GM19025 (cell line): Measurements from ENCODE around the gene TNS3.
A peak's percentile ranks its signal among the peaks of the same experiment; 100 is the strongest.

Source experiments
- ATAC-seq: cut with Tn5 transposase; IDR thresholded peaks from one replicate; pipeline ENCODE4 v1.9.1; 2021; ENCODE audit warnings: mild to moderate bottlenecking, low read depth, moderate library complexity; ENCODE audit not compliant: unreplicated experiment

The TNS3 gene

GRCh38 chr7:47300472-47301104 lies 281.3 kb downstream of the TNS3 start:
- no peak for ATAC-seq

GRCh38 chr7:47299496-47299895 lies 282.4 kb downstream of the TNS3 start:
- ATAC-seq: no peak

- ATAC-seq: no peak
Observed at GRCh38 chr7:47298636-47299035, 283.3 kb downstream of the TNS3 start.

GRCh38 chr7:47297120-47297519 lies 284.8 kb downstream of the TNS3 start:
- ATAC-seq: no peak

- ATAC-seq: no peak
Observed at GRCh38 chr7:47295606-47296005, 286.3 kb downstream of the TNS3 start.

GRCh38 chr7:47294556-47295222 lies 287.2 kb downstream of the TNS3 start:
- ATAC-seq: no peak

GRCh38 chr7:47293884-47294555 lies 287.9 kb downstream of the TNS3 start:
- ATAC-seq: no peak

- no peak for ATAC-seq
Observed at GRCh38 chr7:47292832-47293309, 289.0 kb downstream of the TNS3 start.

GRCh38 chr7:47291461-47292081 lies 290.3 kb downstream of the TNS3 start:
- ATAC-seq: peak; percentile 92

DNA sequence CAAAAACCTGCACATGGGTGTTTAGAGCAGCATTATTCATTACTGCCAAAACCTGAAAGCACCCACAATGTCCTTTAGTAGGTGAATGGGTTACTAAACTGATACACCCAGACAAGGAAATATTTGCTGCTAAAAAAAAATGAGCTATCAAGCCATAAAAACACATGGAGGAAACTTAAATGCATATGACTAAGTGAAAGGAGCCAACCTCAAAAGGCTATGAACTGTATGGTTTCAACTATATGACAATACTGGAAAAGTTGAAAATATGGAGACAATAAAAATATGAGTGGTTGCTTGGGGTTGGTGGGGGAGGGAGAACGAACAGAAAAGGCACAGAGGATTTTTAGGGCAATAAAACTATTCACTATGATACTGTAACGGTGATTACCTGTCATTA lies 291.0 kb downstream of the TNS3 start:
- ATAC-seq: no peak

- no peak for ATAC-seq
Observed at GRCh38 chr7:47290466-47290865, 291.4 kb downstream of the TNS3 start.

DNA sequence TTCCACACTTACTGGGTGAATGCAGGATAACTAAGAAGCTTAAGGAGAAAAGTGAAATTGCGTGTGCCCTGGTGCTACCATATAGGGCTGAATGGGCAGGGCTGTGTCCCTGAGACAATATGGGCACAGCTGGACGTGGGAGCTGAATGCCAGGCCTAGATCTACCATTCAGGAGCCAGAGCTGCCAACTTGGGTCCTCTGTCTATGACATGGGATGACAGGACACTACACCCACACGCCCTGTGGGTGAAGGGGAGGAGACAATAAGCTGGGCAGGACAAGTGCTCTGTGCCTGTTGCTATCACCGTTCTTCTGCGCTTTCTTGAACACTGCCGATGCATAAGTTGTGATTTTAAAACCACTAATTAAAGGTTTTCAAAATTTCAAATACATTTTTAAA lies 293.9 kb downstream of the TNS3 start:
- ATAC-seq: no peak

DNA sequence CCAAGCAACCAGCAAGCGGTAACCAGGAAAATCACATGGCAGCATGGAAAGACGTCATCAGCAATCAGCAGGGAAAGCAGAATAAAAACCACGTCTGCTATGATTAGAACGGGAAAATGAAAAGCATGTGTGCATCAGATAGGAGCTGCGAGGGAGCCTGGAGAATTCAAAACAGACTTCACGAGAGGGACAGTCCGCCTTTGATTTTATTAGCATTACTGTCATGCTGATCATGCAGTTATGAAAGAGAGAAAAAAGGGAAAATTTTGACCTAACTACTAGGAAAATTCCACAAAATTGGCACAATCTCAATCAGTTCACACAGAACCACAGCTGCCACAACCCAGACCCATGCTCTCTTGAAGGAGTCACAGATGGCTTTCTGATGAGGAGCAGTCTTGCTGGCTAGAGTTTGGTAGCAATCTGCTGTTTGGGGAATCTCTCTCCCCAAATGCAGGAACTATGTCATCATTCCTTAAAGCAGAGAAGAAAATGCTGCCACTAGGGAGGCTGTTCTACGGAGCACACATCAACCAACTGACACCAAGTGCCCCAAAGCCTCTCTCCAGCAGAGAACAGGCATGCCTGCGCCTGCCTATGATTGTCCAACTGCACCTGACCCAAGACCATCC lies 295.9 kb downstream of the TNS3 start:
- no peak for ATAC-seq

GRCh38 chr7:47284691-47285635 lies 296.9 kb downstream of the TNS3 start:
- ATAC-seq: no peak

DNA sequence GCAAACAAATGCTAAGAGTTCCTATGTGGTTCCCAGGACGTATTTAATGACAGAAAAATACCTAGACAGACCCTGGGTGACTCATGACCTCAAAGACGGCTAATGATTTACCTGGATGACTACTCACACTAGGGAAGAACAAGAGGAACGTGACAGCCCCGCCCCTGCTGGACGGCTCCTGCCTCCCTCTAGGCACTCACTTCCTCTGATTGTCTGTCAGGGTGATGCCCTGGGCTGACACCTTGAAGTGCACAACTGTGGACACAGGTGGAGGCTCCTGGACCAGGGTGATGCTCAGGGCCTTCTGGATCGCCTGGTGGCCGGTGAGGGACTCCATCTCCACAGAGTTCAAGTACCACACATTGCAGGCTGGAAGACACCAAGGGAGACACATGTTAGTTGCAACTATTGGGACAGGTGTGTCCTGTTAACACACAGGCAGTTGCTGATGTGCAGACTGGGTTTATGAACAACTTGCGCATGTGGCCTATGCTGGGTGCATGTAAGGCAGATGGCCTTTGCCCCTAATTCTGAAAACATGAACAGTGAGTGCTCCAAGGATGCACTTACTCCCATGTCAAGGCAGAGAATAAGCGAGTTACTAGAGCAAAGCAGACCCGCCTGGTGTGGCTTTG lies 298.3 kb downstream of the TNS3 start:
- ATAC-seq: peak; percentile 72

GRCh38 chr7:47282790-47283496 lies 299.0 kb downstream of the TNS3 start:
- no peak for ATAC-seq

DNA sequence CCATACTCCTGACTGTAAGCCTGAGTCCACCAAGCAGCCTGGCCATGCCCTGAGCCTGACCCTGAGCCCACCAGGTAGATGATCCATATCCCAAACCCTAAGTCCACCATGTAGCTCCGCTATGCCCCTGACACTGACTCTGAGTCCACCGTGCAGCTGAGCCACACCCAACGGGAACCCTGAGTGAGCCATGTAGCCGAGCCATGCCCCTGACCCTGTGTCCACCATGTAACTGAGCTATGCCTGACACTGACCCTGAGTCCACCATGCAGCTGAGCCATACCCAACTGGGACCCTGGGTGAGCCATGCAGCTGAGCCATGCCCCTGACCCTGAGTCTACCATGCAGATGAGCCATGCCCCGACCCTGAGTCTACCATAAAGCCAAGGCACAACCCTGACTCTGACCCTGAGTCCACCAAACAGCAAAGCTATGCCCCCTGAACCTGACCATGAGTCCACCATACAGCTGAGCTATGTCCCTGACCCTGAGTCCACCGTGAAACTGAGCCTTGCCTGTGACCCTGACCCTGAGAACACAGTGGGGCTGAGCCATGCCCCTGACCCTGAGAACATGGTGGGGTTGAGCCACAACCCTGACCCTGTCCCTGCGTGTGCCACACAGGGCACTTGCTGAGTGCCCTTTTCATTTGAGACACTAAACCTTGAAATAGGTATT lies 299.8 kb downstream of the TNS3 start:
- ATAC-seq: no peak

GRCh38 chr7:47281161-47281560 lies 300.8 kb downstream of the TNS3 start:
- ATAC-seq: no peak
